H9 (cell line): Measurements from ENCODE around the gene PRIMPOL. TPM values are rescaled to one million over a fixed set of nuclear protein-coding genes. Genes with fewer than 3 reads are reported as not detected.

Source experiments
- DNase-seq: peaks from one replicate; pipeline ENCODE4 v3.0.0-alpha.2; 2017
- H2AFZ ChIP-seq: one replicate; pipeline ENCODE4 v1.6.1; 2013; ENCODE audit warnings: mild to moderate bottlenecking, low read length, control low read depth, moderate library complexity
- H2AK5ac ChIP-seq: 2 replicates; pipeline ENCODE4 v1.6.1; 2013; ENCODE audit warnings: low read length, control low read depth, mixed read lengths; ENCODE audit not compliant: insufficient read length
- H2BK120ac ChIP-seq: one replicate; pipeline ENCODE4 v1.6.1; 2013; ENCODE audit warnings: low read depth, mild to moderate bottlenecking, low read length, control low read depth, inconsistent platforms; ENCODE audit not compliant: poor library complexity, severe bottlenecking
- H2BK12ac ChIP-seq: 2 replicates; pipeline ENCODE4 v1.6.1; 2013; ENCODE audit warnings: low read length, control low read depth, mixed read lengths, low read depth; ENCODE audit not compliant: insufficient read length
- H2BK15ac ChIP-seq: 2 replicates; pipeline ENCODE4 v1.6.1; 2013; ENCODE audit warnings: low read depth, low read length, control low read depth
- H2BK20ac ChIP-seq: one replicate; pipeline ENCODE4 v1.6.1; 2013; ENCODE audit warnings: low read depth, mild to moderate bottlenecking, low read length, control low read depth, inconsistent platforms; ENCODE audit not compliant: poor library complexity, severe bottlenecking
- H2BK5ac ChIP-seq: 2 replicates; pipeline ENCODE4 v1.6.1; 2013; ENCODE audit warnings: low read length, control low read depth, mixed read lengths; ENCODE audit not compliant: insufficient read length
- H3K14ac ChIP-seq: 2 replicates; pipeline ENCODE4 v1.6.1; 2013; ENCODE audit warnings: low read length, control low read depth; ENCODE audit not compliant: insufficient read depth
- H3K18ac ChIP-seq: 2 replicates; pipeline ENCODE4 v1.6.1; 2013; ENCODE audit warnings: low read depth, mild to moderate bottlenecking, mixed read lengths, low read length, control low read depth; ENCODE audit not compliant: insufficient read length
- H3K23ac ChIP-seq: 2 replicates; pipeline ENCODE4 v1.6.1; 2013; ENCODE audit warnings: low read length, control low read depth, mixed read lengths, low read depth; ENCODE audit not compliant: insufficient read length
- H3K23me2 ChIP-seq: 2 replicates; pipeline ENCODE4 v1.6.1; 2013; ENCODE audit warnings: low read depth, mild to moderate bottlenecking, mixed read lengths, low read length, control low read depth; ENCODE audit not compliant: insufficient read length, poor library complexity, severe bottlenecking
- H3K27ac ChIP-seq: 2 replicates; pipeline ENCODE4 v1.5.1; 2013; ENCODE audit warnings: low read length, control low read depth, mixed read lengths, low read depth; ENCODE audit not compliant: insufficient read length
- H3K27me3 ChIP-seq: 2 replicates; pipeline ENCODE4 v1.6.1; 2013; ENCODE audit warnings: low read length, control low read depth, inconsistent platforms; ENCODE audit not compliant: insufficient read depth
- H3K4ac ChIP-seq: 2 replicates; pipeline ENCODE4 v1.6.1; 2013; ENCODE audit warnings: low read depth, mild to moderate bottlenecking, control low read depth, inconsistent platforms, low read length, moderate library complexity
- H3K4me1 ChIP-seq: 2 replicates; pipeline ENCODE4 v1.6.1; 2013; ENCODE audit warnings: low read length, control low read depth, inconsistent platforms; ENCODE audit not compliant: insufficient read depth
- H3K4me2 ChIP-seq: 2 replicates; pipeline ENCODE4 v1.6.1; 2013; ENCODE audit warnings: low read length, control low read depth, mixed read lengths; ENCODE audit not compliant: insufficient read length, insufficient read depth
- H3K56ac ChIP-seq: 2 replicates; pipeline ENCODE4 v1.6.1; 2013; ENCODE audit warnings: low read depth, mild to moderate bottlenecking, mixed read lengths, low read length, control low read depth; ENCODE audit not compliant: insufficient read length
- H3K79me1 ChIP-seq: 2 replicates; pipeline ENCODE4 v1.6.1; 2013; ENCODE audit warnings: low read depth, mild to moderate bottlenecking, moderate library complexity, low read length, control low read depth, inconsistent platforms; ENCODE audit not compliant: insufficient read depth, poor library complexity, severe bottlenecking
- H3K79me2 ChIP-seq: 2 replicates; pipeline ENCODE4 v1.6.1; 2013; ENCODE audit warnings: low read length, control low read depth, inconsistent platforms; ENCODE audit not compliant: insufficient read depth
- H3K9ac ChIP-seq: 2 replicates; pipeline ENCODE4 v1.6.1; 2013; ENCODE audit warnings: low read length, control low read depth, mixed read lengths; ENCODE audit not compliant: insufficient read length; ENCODE audit errors: extremely low read depth
- H3K9me3 ChIP-seq: one replicate; pipeline ENCODE4 v1.6.1; 2013; ENCODE audit warnings: low read depth, low read length, inconsistent platforms; ENCODE audit not compliant: control insufficient read depth
- H3T11ph ChIP-seq: one replicate; pipeline ENCODE4 v1.6.1; 2013; ENCODE audit warnings: mild to moderate bottlenecking, low read length, control low read depth, inconsistent platforms
- H4K20me1 ChIP-seq: one replicate; pipeline ENCODE4 v1.6.1; 2013; ENCODE audit not compliant: control insufficient read depth, insufficient read length, insufficient read depth
- H4K5ac ChIP-seq: 2 replicates; pipeline ENCODE4 v1.6.1; 2013; ENCODE audit warnings: low read depth, mild to moderate bottlenecking, mixed read lengths, low read length, control low read depth; ENCODE audit not compliant: insufficient read length
- H4K8ac ChIP-seq: replicated peaks from 2 replicates; pipeline ENCODE4 v1.6.1; 2013; ENCODE audit warnings: low read length, control low read depth, mixed read lengths, low read depth; ENCODE audit not compliant: insufficient read length
- H4K91ac ChIP-seq: 2 replicates; pipeline ENCODE4 v1.6.1; 2013; ENCODE audit warnings: low read depth, mild to moderate bottlenecking, moderate library complexity, mixed read lengths, low read length, control low read depth; ENCODE audit not compliant: insufficient read length
- H3K27ac Mint-ChIP-seq, 3 experiments: 2 replicates in 2 of 3; 3 replicates in 1 of 3; pipeline ENCODE4 v1.8.0; 2020 to 2021; ENCODE audit warnings: mixed read lengths in 3 of 3, mild to moderate bottlenecking in 1 of 3, moderate library complexity in 1 of 3
- H3K27me3 Mint-ChIP-seq: 2 replicates; pipeline ENCODE4 v1.8.0; 2021; ENCODE audit warnings: low read depth, mild to moderate bottlenecking, moderate library complexity, mixed read lengths
- H3K36me3 Mint-ChIP-seq, 3 experiments: 2 replicates in 2 of 3; 3 replicates in 1 of 3; pipeline ENCODE4 v1.8.0; 2020 to 2021; ENCODE audit warnings: low read depth in 3 of 3, mixed read lengths in 3 of 3; ENCODE audit not compliant: insufficient read depth in 1 of 3
- H3K4me1 Mint-ChIP-seq, 2 experiments: 2 replicates each; pipeline ENCODE4 v1.8.0; 2020; ENCODE audit warnings: mixed read lengths in 2 of 2
- H3K4me3 Mint-ChIP-seq, 2 experiments: 2 replicates in 1 of 2; 3 replicates in 1 of 2; pipeline ENCODE4 v1.8.0; 2020 to 2021; ENCODE audit warnings: mild to moderate bottlenecking in 2 of 2, mixed read lengths in 2 of 2, moderate library complexity in 1 of 2
- H3K9me3 Mint-ChIP-seq, 2 experiments: 2 replicates in 1 of 2; 3 replicates in 1 of 2; pipeline ENCODE4 v1.8.0; 2020; ENCODE audit warnings: mild to moderate bottlenecking in 2 of 2, mixed read lengths in 2 of 2, moderate library complexity in 1 of 2
- CTCF ChIP-seq: fragments of 200-600 bp; sonication (generic); conservative IDR thresholded peaks from 3 replicates; pipeline ENCODE4 v1.8.0; 2021; ENCODE audit warnings: antibody characterized with exemption, mild to moderate bottlenecking
- WGBS: extraction: QIAGEN DNeasy Blood & Tissue Kit; methylation state at CpG from one replicate; pipeline ENCODE4 v1.1.7; 2013; ENCODE audit warnings: missing lambda C conversion rate, low lambda C conversion rate, mixed read lengths; ENCODE audit not compliant: insufficient read length; ENCODE audit errors: extremely low coverage; 5-methylcytosine and 5-hydroxymethylcytosine counted together
- total RNA-seq: library from RNA; stranded (reverse); gene quantifications from 2 replicates; pipeline ENCODE4 v1.2.1, GENCODE V29; 2021

Gene PRIMPOL
- total RNA-seq, 1 experiment from 2014 or later: 4.9 TPM

- H4K20me1 ChIP-seq: no peaks in the 10 kb centered on the region
- H3K79me1 ChIP-seq: no peaks in the 10 kb centered on the region
- no peak for TF ChIP-seq CTCF
- H3K27me3 ChIP-seq: no peaks in the 10 kb centered on the region
- no peaks in the 10 kb centered on the region for H3K27me3 Mint-ChIP-seq
- H3K9me3 ChIP-seq: no peaks in the 10 kb centered on the region
- H3K4me3 Mint-ChIP-seq: no peak overlapping the region
- H3K14ac ChIP-seq: no peak overlapping the region
- no peak overlapping the region for H4K5ac ChIP-seq
- no peak overlapping the region for H2AK5ac ChIP-seq
- no peak overlapping the region for H3K27ac Mint-ChIP-seq
- peaks cover 9 to 11% of the 10 kb centered on the region in 2 experiments for H3K4me1 Mint-ChIP-seq
- H2BK5ac ChIP-seq: no peak overlapping the region
- peaks cover 7% of the 10 kb centered on the region; the same call in 1 of the 2 replicates for H3K79me2 ChIP-seq
- H3K9me3 Mint-ChIP-seq: no peaks in the 10 kb centered on the region
- peaks cover 37 to 73% (median 70%) of the 10 kb centered on the region in 3 experiments; a peak in 6 of 7 replicates for H3K36me3 Mint-ChIP-seq
- H2BK12ac ChIP-seq: no peak overlapping the region
- H3K4ac ChIP-seq: no peak overlapping the region
- H4K91ac ChIP-seq: no peak overlapping the region
- H3K23ac ChIP-seq: no peak overlapping the region
- H3K9ac ChIP-seq: no peak overlapping the region
- WGBS: no CpG with 5 or more reads among the region's 3 CpGs
- H3T11ph ChIP-seq: no peak overlapping the region
- no peak overlapping the region for H2BK120ac ChIP-seq
- no peaks in the 10 kb centered on the region for H3K4me1 ChIP-seq
- no peak overlapping the region for H2AFZ ChIP-seq
- no peak overlapping the region for H3K27ac ChIP-seq
- H3K18ac ChIP-seq: no peak overlapping the region
- no peak overlapping the region for H2BK20ac ChIP-seq
- H2BK15ac ChIP-seq: no peak overlapping the region
- no peak overlapping the region for H3K56ac ChIP-seq
- no peak for DNase-seq
- H3K4me2 ChIP-seq: no peak overlapping the region
- no peak overlapping the region for H4K8ac ChIP-seq
- no peaks in the 10 kb centered on the region for H3K23me2 ChIP-seq
Observed at GRCh38 chr4:184635381-184635780, 14.2 kb upstream of the PRIMPOL start.
